HG03108 (cell line): ENCODE measurements around the gene S1PR5.

Experiments
- ATAC-seq: cut with Tn5 transposase; IDR thresholded peaks from one replicate; pipeline ENCODE4 v1.9.1; 2021; ENCODE audit warnings: moderate library complexity; ENCODE audit not compliant: unreplicated experiment

The S1PR5 gene

DNA sequence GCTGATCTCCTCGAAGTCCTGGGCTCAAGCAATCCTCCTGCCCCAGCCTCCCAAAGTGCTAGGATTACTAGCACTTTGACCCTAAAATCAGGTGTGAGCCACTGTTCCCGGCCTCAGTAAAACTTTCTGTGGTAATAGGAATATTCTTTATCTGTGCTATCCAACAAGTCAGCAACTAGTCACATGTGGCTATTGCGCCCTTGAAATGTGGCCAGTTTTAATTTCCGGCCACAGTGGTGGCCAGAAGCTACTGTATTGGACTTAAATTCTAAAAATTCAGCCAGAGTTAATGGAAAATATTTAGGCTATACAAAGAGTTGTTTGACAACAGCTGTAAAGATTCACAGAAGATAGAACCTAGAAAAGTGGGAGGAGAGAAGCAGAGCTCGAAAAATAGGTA lies 44.1 kb downstream of the S1PR5 start:
- ATAC-seq, result no peak

DNA sequence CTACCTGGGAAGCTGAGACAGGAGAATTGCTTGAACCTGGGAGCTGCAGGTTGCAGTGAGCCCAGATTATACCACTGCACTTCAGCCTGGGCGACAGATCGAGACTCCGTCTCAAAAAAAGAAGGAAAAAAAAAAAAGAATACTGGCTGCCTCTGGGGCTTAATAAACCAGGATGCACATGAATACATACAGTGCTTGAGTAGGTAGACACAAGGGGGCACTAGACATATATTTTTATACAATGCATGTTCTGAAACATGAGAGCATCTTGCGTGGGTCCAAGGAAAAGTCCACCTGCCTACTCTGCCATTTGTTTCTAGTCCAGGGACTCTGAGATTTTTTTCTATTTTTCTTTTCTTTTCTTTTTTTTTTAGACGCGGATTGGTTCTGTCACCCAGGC lies 45.3 kb downstream of the S1PR5 start:
- ATAC-seq, result no peak

DNA sequence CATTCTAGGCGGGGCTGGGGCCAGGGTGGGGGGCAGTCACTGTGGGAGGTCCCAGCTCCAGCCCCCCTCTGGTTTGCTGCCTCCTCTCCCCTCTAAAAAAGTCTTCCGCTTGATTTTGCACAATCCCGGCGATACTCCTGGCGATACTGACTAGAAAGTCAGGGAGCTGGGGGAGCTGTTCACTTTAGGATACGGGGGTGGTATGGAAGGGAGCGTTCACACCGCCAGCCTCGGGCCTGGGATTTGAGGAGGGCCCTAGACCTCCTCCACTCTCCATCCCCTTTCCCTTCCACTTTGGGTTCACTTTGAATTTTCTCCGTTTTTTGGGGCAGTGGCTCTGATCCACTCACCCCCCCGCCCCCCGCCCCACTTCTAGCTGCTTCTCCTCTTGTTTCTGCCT lies 49.1 kb downstream of the S1PR5 start:
- ATAC-seq, result no peak

DNA sequence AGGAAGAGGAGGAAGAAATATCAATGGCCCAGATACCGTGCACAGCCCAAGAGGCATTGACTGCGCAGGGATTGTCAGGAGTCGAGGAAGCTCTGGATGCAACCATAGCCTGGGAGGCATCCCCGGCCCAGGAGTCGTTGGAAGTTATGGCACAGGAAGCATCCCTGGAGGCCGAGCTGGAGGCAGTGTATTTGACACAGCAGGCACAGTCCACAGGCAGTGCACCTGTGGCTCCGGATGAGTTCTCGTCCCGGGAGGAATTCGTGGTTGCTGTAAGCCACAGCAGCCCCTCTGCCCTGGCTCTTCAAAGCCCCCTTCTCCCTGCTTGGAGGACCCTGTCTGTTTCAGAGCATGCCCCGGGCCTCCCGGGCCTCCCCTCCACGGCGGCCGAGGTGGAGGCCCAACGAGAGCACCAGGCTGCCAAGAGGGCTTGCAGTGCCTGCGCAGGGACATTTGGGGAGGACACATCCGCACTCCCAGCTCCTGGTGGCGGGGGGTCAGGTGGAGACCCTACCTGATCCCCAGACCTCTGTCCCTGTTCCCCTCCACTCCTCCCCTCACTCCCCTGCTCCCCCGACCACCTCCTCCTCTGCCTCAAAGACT lies 50.0 kb downstream of the S1PR5 start:
- ATAC-seq, result no peak

DNA sequence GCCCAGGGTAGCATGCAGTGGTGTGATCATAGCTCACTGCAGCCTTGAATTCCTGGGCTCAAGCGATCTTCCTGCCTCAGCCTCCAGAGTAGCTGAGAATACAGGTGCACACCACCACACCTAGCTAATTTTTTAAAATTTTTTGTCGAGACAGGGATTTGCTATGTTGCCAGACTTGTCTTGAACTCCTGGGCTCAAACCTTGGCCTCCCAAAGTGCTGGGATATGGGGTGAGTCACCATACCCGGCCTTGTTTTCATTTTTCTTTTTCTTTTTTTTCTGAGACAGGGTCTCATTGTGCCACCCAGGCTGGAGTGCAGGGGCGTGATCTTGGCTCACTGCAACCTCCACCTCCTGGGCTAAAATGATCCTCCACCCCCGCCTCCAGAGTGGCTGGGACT lies 52.8 kb downstream of the S1PR5 start:
- no peak for ATAC-seq
